Stimulated activated CD4-positive, alpha-beta T cell treated with anti-CD3 and anti-CD28 coated beads, Interleukin-15, amount 100 ng/mL, for 48 hours (primary cell): ENCODE data around the gene CD209.
A peak's percentile ranks its signal among the peaks of the same experiment; 100 is the strongest.
"Not testable (repeated sequence)": the region's sequence is repeated elsewhere in the genome, so short reads cannot be mapped to it uniquely, and the experiment has no call there.

Source experiments
- DNase-seq, 2 donors: peaks; one replicate each; pipeline ENCODE4 v3.0.0-alpha.2; 2020; ENCODE audit warnings: low read depth in 2 of 2

Gene CD209, protein sequence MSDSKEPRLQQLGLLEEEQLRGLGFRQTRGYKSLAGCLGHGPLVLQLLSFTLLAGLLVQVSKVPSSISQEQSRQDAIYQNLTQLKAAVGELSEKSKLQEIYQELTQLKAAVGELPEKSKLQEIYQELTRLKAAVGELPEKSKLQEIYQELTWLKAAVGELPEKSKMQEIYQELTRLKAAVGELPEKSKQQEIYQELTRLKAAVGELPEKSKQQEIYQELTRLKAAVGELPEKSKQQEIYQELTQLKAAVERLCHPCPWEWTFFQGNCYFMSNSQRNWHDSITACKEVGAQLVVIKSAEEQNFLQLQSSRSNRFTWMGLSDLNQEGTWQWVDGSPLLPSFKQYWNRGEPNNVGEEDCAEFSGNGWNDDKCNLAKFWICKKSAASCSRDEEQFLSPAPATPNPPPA

DNA sequence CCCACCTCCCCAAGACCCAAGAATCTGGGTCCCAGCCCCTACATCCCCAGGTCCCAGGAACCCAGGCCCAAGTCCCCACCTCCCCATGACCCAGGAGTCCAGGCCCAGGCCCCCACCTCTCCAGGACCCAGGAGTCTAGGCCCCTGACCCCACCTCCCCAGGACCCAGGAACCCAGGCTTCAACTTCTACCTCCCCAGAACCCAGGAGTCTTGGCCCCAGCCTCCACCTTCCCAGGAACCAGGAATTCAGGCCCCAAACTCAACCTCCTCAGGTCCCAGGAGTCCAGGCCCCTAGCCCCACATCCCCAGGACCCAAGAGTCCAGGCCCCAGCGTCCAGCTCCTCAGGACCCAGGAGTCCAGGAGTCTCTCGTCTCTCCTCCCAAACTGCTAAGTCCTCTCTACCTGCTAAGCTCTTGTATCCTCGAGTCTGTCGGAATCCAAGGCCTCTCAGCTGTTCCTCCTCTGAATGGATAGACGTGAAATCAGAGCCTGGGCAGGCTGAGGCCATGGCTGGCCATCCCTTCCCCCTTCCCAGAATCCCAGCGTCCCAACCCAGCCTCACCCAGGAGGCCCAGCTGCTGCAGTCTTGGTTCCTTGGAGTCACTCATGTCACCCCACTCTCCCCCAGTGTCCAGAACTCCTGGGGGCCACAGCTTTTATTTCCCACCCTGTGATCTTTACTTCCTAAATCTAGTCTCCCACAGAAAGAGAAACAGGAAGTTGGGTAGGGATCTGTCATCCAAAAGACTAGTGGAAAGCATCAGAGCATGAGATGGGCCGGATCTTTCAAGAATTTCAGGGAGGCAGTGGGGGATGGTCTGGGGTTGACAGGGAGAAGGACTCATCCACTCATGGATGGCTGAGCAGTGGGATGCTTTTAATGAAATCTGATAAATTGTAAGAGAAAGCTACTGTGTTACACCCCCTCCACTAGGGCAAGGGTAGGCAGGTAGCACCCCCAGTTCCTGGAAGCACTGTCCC lies at the start of gene CD209:
Gene CD209 (minus strand): TSS at position 632 of the 982 bp plus-strand sequence. CDS start 23 bp downstream, at position 609.
- DNase-seq, result no peak

DNA sequence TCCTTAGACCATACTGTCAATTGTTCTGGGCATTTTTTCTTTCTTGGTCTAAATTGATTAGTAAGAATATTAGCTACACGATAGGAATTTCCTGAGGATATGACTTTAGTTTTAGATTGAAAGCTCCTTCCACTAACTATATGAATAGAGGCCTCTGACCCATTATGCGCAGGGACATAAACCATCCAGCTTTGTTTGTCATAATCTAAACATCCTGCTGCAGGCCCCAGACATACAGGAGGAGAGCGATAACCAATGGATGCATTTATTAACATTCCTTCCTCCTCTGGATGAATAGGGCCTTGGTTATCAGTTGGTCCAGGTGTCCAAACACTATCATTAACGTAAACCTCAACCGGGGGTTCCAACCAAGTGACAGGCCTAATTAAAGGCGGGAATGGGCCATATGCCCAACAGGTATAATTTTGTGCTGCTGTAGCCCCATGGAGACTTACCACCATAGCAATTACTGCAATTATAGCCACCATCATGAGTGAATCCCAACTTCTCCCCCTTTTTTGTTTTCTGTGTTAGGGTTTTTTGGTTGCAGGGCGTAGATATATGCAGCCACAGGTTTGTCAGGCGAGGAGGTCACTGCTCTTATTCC lies 48.3 kb upstream of the CD209 start:
- DNase-seq, result no peak

DNA sequence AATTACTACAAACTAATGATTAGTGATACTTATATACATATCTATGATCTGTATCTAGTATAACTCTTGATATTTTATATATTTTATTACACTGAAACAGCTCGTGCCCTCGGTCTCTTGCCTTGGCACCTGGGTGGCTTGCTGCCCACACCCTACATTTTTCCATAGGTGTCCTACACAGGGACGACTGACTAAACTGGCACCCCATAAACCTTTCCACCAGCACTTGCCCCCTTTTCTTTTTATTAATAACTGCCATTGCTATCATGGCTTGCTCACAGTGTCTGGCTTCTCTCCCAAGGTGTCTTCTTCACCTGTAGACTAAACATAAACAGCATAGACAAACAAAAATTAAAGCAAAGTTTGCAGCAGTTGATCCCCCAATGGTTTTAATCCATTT lies 46.2 kb upstream of the CD209 start:
- DNase-seq, result no peak

DNA sequence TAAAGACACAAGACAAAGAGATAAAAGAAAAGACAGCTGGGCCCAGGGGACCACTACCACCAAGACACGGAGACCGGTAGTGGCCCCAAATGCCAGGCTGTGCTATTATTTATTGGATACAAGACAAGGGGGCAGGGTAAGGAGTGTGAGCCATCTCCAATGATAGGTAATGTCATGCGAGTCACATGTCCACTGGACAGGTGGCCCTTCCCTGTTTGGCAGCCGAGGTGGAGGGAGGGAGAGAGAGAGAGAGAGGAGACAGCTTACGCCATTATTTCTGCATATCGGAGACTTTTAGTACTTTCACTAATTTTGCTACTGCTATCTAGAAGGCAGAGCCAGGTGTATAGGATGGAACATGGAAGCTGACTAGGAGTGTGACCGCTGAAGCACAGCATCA lies 45.4 kb upstream of the CD209 start:
- DNase-seq, result not testable (repeated sequence)

DNA sequence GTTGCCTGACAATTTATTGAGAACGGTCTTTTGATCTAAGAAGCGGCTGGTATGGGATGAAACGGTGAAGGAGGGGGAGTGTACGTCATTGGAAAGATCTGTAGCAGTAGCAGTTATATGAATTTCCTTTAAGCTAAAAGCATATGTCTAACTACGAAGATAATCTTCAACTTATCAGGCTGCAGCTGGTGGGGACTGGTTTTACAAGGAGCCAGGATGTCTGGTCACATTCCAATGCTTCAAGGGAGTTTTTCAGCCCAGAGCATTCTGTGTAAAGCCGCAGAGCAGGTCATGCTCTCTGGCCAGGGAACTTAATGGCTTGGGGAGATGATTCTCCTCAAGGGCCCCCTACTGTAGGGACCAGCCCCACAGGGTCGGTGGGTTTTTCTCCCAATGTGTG lies 44.9 kb upstream of the CD209 start:
- DNase-seq, result no peak

DNA sequence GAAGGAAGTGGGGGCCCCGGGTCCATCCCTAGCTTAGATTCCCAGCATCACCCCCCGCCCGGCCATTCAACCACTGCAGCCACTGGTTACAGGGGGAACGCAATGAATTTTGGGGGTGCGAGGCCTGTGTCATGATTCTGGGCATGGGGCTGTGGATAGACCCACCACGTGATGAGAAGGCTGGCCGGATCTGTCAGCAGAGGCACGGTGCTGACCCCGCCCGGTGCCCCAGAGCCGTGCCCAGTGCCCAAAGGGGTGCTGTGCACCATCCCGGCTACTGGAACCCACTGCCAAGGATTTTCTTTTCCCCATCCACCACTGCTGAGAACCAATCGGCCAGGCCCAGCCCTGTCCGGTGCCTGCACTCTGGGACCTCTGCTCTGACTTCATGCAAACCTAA lies 43.1 kb upstream of the CD209 start:
- no peak for DNase-seq

DNA sequence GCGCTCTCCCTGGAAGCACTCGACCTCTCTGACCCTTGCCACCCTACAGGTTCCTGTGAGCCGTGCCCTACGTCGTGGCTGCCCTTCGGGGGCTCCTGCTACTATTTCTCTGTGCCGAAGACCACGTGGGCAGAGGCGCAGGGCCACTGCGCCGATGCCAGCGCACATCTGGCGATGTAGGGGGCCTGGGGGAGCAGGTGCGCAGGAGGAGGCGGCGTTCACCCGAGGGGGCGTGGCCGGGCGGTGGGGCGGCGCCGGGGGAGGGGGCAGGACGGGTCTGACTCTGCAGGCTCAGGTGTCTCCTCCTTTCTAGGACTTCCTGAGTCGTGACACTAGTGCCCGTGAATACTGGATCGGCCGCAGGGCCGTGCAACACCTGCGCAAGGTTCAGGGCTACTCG lies 42.1 kb upstream of the CD209 start:
- DNase-seq, result peak in 1 of 2 donors; percentile 9

DNA sequence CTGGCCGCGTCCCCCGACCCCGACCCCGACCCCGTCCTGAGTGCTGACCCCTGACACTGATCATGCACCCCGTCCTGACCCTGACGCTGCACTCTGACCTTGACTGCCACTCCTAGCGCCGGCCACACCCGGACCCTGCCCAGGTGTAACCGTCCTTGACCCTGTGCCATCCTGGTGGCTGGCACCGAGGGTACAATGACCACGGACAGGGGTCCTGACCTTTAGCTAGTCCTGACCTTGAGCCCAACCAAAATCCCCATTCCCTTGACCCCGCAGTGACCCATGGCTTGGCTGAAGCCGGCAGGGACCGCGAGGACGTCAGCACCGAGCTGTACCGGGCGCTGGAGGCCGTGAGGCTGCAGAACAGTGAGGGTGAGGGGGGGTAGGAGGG lies 41.6 kb upstream of the CD209 start:
- DNase-seq, result no peak

DNA sequence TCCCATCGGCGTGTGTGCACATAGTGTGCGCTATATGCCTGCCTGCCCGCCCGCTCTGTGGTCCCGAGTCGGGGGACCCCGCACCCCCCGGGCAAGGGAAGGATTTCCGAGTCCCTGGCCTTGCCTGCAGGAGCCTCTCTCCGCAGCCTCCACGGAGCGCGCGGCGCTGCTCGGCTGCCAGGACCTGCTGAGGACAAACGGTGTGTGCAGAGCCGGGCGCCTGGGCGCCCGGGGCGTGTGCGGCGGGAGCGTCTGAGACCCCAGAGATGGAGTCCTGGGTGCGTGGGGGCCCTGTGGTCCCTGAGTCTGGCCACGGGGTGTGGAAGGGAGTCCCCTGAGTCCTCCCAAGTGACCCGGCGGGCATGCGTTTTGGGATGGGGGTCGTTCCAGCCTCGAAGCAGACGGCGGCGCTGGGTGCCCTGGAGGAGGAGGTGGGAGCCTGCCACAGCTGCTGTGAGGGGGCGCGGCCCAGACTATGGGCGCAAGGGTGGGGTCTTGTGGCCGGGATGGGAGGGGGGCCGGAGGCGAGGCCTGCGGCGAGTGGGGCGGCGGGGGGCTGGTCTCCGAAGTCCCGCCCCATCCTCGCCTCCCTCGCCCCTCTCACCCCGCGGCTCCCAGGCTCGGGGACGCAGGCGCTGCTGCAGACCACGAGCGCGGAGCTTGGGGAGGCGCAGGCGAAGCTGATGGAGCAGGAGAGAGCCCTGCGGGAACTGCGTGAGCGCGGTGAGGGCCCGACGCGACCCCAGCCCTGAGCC lies 41.0 kb upstream of the CD209 start:
- no peak for DNase-seq

DNA sequence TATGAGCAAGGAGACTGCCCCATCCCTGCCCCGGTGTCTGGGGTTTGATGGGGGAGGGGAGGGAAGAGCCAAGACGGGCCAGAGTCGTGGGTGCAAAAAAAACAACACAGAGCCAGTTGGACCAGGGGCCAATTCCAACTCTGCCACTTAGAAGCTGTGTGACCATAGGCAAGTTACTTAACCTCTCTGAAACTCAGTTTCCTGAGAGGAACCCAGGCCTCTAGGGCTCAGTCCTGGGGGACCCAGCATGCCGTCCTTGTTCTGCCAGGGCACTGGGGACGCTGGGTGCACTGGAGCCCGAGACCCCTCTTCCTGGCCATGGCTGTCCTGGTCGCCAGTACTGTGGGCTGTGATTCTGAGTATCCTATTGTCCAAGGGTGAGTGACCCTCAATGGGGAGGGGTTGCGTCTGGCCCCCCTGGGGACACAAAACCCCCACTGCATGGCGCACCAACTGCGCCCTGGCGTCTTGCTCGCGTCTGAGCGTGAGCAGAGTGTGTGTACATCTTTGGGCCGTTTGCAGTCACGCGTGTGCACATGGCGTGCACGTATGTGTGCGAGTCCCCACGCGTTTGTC lies 40.4 kb upstream of the CD209 start:
- no peak for DNase-seq

DNA sequence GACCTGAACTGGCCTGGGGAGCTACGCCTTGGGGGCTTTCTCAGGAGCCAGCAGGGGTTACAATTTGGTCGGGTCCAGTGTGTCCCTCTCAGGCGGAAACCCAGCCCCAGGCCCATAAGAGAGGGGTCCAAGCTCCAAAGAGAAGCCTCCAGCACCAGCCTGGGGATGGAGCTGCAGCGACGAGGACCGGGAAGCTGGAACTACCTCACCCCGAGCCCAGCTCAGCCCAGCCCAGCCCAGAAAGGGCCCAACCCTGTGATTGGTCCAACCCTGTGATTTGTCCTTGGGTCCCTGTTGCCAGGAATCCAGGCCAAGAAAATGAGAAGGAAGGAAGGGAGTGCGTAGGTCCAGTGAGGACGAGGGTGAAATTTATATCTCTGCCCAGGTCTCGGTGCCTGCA lies 39.8 kb upstream of the CD209 start:
- DNase-seq, result no peak

DNA sequence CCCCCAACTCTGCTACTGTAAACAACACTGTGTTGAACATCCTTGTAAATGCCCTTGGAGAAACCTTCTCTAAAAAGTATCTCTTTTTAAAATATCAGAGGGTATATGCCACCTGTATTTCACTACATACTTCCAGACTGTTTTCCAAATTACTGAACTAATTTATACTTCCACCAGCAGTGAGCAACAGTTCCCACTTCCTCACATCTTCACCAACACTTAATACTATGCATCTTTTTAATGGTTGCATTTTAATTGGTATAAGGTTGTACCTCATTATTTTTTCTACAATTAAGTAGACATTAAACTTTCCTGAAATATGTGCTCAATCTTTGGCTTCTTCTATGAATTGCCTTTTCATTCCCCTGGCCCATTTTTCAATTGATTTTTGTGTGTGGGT lies 37.5 kb upstream of the CD209 start:
- no peak for DNase-seq

DNA sequence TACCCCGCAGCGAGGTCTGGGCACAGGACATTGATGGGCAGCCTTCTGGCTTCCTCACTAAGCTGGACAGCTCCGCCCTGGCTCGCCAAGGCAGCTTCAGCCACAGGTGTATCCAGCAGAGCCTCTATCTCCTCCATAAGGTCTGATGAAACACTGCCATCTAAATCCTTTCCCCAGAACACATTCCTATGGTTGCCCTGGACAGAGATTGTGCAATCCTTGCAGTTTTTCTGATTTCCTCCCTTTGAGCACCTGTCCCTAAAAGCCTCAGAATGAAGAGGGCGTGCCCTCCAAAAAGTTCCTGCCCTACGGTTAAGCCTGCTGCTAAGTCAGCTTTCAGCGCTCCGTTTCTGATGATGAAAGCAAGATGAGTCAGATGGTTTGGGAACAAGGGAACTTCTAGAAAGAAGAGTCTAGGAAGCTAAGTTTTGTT lies 36.7 kb upstream of the CD209 start:
- no peak for DNase-seq

DNA sequence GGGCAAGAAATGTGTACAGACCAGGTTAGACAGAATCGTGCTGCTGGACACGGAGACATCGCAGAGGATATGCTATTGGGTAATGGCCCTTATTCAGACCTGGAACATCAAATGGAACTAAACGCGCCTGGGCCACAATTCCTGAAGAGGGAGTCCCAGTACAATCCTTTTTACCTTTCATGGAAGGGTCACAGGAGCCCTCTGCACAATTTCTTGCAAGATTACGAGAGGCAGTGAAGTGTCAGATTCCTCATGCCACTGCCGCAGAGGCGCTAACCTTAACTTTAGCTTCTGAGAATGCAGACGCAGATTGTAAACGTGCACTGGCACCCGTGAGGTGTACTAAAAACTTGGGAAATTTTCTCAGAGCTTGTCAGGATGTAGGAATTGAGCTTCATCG lies 33.8 kb upstream of the CD209 start:
- DNase-seq, result no peak

DNA sequence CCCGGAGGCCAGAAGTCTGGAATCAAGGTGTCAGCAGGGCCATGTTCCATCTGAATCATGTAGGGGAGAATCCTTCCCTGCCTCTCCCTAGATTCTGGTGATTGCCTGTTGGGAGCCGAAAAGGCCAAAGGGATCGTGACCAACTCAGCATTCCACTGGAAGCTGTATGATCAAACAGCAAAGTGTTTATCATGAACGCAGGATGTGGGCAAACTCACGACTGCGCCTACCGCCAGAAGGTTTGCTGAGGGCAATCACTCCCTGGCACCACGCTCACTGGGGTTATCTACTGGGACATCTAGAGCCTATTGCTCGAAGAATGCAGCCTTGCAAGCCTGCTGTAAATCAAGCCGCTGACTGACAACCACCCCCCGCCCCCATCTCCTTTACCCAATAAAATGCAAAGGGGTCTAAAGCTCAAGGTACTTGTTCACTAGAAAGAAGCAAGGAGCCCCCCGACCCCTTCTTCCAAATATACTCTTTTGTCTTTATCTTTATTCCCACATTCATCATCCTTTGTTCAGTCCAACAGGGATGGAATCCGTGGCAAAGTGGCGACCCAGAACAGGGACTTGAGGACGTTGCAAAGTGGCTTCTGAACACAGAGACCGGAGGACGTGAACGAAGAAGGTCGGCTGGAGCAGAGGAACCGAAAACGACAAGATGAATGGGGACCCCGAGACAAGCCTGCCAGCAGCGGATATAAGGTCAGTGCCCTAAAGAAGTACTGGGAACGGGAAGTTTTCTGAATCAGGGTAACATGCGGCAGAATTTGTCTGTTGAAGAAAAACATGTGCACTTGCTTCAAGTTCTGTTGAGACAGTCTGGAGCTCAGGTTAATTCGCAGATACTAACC lies 32.5 kb upstream of the CD209 start:
- DNase-seq, result no peak

DNA sequence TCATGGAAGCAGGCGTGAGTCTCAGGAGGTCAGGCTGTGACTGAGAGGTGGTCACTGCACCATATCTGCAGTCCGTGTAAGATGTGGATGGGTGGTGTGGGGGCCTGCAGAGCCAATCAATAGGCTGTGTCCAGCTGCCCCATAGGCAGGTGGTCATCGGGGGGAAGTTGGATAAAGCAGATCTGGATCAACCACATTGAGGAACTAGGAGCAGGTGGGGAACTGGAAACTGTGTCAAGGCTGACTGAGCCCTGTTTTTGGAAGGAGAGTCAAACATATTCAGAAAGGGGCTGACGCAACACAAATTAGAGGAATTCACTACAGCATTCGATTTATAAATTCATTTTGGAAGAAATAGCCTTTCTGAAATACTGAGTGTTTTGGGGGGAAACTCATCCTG lies 30.7 kb upstream of the CD209 start:
- no peak for DNase-seq

DNA sequence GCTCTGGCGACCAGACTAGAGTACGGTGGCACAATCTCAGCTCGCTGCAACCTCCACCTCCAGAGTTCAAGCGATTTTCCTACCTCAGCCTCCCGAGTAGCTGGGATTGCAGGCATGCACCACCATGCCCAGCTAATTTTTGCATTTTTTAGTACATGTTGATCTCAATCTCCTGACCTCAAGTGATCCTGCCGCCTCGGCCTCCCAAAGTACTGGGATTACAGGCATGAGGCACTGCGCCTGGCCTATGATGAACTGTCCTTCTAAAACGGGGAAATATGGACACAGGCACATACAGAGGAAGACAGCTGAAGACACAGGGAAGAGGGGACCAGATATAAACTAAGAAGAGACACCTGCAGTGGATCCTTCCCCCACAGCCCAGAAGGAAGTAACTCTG lies 28.4 kb upstream of the CD209 start:
- DNase-seq, result no peak

DNA sequence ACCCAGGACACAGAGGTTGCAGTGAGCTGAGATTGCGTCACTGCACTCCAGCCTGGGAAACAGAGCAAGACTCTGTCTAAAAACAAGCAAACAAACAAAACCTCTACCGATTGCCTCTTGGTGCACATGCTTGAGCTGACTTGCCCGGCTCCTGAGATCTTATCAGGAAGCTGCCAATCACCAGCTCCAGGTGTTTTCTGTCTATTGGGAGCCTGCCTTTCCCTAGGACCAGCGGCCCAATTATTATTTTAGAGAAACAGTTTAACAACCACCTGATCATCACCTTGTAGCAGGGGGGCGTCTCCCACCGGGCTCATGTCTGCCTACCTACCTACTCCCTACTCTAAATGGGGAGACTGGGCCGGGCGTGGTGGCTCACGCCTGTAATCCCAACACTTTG lies 26.5 kb upstream of the CD209 start:
- no peak for DNase-seq

DNA sequence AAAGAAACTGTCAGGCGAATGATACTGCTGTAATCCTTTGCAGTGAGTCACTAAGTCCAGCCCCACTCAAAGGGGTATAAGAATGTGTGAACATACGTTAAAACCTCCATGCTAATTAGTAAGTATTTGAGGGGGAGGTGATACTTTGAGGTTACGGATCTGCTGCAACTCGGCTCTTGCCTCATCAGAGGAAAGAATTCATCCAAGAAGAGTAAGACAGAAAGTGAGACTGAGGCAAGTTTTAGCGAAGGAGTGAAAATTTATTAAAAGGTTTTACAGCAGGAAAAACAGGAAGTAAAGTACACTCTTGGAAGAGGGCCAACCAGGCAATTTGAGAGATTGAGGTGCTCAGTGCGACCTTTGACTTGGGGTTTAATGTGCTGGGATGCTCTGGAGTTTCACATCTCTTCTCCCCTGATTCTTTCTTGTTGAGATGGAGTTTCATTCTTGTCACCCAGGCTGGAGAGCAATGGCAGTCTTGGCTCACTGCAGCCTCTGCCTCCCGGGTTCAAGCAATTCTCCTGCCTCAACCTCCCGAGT lies 25.5 kb upstream of the CD209 start:
- DNase-seq, result peak; percentile 21 to 25

DNA sequence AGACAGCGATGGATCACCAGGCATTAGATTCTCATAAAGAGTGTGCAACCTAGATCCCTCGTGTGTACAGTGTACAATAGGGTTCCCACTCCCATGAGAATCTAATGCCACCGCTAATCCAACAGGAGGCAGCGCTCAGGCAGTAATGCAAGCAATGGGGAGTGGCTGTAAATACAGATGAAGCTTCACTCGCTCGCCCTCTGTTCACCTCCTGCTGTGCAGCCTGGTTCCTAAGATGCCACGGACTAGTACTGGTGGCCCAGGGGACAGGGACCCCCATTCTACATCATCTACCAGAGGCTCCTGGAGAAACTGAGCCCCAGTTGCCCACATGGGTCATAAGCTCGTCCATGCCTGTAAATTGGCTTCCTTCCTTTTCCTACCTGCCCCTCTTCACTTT lies 23.7 kb upstream of the CD209 start:
- DNase-seq, result no peak
